HG02938 (cell line): ENCODE results near the gene SMYD3.

ENCODE experiments used
- ATAC-seq: cut with Tn5 transposase; IDR thresholded peaks from one replicate; pipeline ENCODE4 v1.9.1; 2021; ENCODE audit warnings: mild to moderate bottlenecking, moderate library complexity; ENCODE audit not compliant: unreplicated experiment

Gene SMYD3

GRCh38 chr1:246189126-246189525, 318.0 kb downstream of the SMYD3 start:
- no peak for ATAC-seq

- ATAC-seq, result no peak
Measured at GRCh38 chr1:246187834-246188372, 319.2 kb downstream of the SMYD3 start.

GRCh38 chr1:246184503-246184902, 322.6 kb downstream of the SMYD3 start:
- ATAC-seq, result no peak

GRCh38 chr1:246182149-246182851, 324.8 kb downstream of the SMYD3 start:
- ATAC-seq, result no peak

- ATAC-seq, result no peak
Measured at GRCh38 chr1:246181241-246181640, 325.8 kb downstream of the SMYD3 start.

GRCh38 chr1:246179401-246179800, 327.7 kb downstream of the SMYD3 start:
- no peak for ATAC-seq

GRCh38 chr1:246178717-246179311, 328.3 kb downstream of the SMYD3 start:
- no peak for ATAC-seq

GRCh38 chr1:246176126-246177024, 330.7 kb downstream of the SMYD3 start:
- no peak for ATAC-seq

- peak; percentile 90 for ATAC-seq
Measured at GRCh38 chr1:246170574-246171261, 336.4 kb downstream of the SMYD3 start.

GRCh38 chr1:246169486-246169885, 337.6 kb downstream of the SMYD3 start:
- no peak for ATAC-seq

GRCh38 chr1:246169019-246169418, 338.1 kb downstream of the SMYD3 start:
- no peak for ATAC-seq

- no peak for ATAC-seq
Measured at GRCh38 chr1:246166841-246167240, 340.2 kb downstream of the SMYD3 start.

- no peak for ATAC-seq
Measured at GRCh38 chr1:246165826-246166709, 341.0 kb downstream of the SMYD3 start.

- ATAC-seq, result no peak
Measured at GRCh38 chr1:246164764-246165163, 342.3 kb downstream of the SMYD3 start.

- no peak for ATAC-seq
Measured at GRCh38 chr1:246162560-246162959, 344.5 kb downstream of the SMYD3 start.

GRCh38 chr1:246161626-246162025, 345.5 kb downstream of the SMYD3 start:
- no peak for ATAC-seq

- ATAC-seq, result no peak
Measured at GRCh38 chr1:246160905-246161304, 346.2 kb downstream of the SMYD3 start.

- ATAC-seq, result no peak
Measured at GRCh38 chr1:246160374-246160773, 346.7 kb downstream of the SMYD3 start.

- no peak for ATAC-seq
Measured at GRCh38 chr1:246159279-246160227, 347.5 kb downstream of the SMYD3 start.
